ENCODE data around the gene ST6GAL2. TPM values are rescaled to one million over a fixed set of nuclear protein-coding genes. Genes with fewer than 3 reads are reported as not detected.

Gene ST6GAL2
- total RNA-seq, 1 experiment from 2014 or later = not detected

DNA sequence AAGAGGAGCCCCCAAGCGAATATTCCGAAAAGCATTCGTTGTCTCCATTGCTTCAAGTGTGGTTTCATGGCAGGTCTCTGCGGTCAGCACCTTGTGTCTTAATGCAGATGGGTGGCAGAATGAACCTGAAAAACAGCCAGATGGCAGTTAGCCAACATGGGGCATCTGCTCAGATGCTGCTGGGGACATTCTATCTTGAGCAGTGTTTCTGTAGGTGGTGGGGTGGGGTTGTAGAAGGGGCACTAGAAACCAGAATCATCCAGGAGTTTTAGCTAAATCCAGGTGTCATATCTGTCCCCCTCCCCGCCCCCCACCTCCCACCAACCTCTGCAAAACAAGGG is 42.1 kb downstream of the ST6GAL2 start:
- Histone ChIP-seq H3K4me2 (no peak overlapping the region), H3K4me1 (replicated peaks; ENCODE audit: insufficient read depth) (no peaks in the 10 kb centered on the region), H3K79me2 (ENCODE audit: low read depth) (no peaks in the 10 kb centered on the region), H3K9me2 (ENCODE audit: insufficient read depth) (no peaks in the 10 kb centered on the region), H3F3A (ENCODE audit: insufficient read depth, low read depth) (no peaks in the 10 kb centered on the region), H3K27ac (no peak overlapping the region), H3K9me3 (ENCODE audit: insufficient read depth, low read depth) (no peaks in the 10 kb centered on the region), H2AFZ (no peak overlapping the region), H4K20me1 (ENCODE audit: insufficient read depth) (no peaks in the 10 kb centered on the region), H3K4me3 (no peak overlapping the region), H3K36me3 (ENCODE audit: low read depth) (no peaks in the 10 kb centered on the region), H3K27me3 (ENCODE audit: insufficient read depth, low read depth) (peaks cover 25% of the 10 kb centered on the region)
- TF ChIP-seq, protein P1, sequence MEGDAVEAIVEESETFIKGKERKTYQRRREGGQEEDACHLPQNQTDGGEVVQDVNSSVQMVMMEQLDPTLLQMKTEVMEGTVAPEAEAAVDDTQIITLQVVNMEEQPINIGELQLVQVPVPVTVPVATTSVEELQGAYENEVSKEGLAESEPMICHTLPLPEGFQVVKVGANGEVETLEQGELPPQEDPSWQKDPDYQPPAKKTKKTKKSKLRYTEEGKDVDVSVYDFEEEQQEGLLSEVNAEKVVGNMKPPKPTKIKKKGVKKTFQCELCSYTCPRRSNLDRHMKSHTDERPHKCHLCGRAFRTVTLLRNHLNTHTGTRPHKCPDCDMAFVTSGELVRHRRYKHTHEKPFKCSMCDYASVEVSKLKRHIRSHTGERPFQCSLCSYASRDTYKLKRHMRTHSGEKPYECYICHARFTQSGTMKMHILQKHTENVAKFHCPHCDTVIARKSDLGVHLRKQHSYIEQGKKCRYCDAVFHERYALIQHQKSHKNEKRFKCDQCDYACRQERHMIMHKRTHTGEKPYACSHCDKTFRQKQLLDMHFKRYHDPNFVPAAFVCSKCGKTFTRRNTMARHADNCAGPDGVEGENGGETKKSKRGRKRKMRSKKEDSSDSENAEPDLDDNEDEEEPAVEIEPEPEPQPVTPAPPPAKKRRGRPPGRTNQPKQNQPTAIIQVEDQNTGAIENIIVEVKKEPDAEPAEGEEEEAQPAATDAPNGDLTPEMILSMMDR (conservative IDR thresholded peaks at IDR 0.05) = no peak
- TF ChIP-seq EZH2 (IDR thresholded peaks at IDR 0.05; ENCODE audit: low read depth) = no peak
- BruUV-seq (replicated peaks) = no TSS peak
- ChIA-PET POLR2A (ENCODE audit: unreplicated experiment) (no interaction called here), CTCF (no interaction called here)
- no peak for DNase-seq
- intact Hi-C loops (cut with micrococcal nuclease; ENCODE audit: unreplicated experiment) = no loop called here

DNA sequence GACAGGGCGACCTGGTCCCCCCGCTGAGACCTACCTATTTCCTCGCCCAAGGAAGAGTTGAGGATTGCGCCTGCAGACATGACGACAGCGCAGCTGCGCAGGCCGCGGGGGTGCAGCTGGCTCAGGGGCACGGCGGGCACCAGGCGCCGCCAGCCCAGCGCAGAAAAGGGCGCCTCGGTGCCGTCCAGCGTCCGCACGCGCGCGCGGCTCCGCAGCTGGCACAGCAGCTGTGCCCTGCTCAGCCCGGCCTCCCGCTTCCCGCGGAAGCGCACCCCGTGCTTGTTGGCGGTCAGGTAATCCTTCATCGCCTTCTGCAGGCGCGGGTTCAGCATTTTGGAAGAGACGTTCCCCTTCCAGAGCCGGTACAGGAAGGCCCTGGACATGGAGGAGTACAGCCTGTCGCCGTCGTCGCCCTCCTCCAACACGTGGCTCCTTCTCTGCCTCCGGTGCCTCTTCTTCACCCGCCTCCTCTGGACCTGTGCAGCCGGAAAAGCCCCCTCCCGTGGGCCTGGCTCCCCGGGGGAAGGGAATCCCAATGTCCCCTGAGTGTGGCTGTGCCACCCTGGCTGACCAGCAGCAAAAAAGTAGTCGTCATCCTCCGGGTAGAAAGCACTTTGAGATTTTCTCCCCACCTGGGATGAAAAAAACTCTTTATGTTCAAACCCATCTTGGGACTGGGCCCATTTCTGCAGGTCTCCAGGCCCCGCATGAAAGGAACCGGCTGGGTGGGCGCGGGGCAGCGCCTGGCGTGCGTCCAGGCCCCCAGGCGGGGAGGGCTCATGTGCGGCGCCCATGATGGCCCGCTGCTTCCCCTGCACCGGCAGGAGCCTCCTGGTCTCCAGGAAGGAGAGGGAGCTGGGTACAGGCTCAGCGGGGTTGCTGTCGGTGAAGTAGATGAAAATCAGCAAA is 42.7 kb downstream of the ST6GAL2 start:
- no peak for TF ChIP-seq EZH2 (IDR thresholded peaks at IDR 0.05; ENCODE audit: low read depth)
- TF ChIP-seq, protein P1 (conservative IDR thresholded peaks at IDR 0.05) = no peak

DNA sequence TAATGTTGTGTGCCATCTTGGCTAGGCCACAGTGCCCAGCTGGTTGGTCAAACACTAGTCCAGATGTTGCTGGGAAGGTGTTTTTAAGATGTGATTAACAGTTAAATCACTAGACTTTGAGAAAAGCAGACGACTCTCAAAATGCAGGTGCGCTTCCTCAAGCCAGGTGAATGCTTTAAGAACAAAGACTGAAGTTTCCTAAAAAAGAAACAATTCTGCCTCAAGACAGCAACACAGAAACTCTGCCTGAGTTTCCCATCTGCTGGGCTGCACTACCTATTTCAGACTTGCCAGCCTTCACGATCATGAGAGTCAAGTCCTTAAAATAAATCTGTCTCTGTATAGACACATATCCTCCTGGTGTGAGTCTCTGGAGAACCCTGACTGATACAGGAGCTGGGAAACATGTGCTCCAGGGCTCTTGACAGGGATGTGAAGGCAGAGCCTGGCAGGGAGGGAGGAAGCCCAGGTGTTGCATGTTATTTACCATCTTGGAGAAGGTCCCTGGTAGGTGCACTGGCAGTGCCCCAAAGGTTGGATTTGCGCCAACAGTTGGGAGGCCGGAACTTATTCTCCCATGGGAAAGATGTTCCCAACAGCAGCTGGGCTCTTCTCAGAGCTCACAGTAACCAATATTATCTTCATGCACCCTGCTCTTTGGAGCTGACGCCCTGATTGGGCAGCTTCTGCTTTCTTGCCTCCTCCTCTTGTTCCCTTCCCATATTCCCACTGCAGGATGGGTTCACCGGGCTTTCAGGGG is 43.9 kb downstream of the ST6GAL2 start:
- Histone ChIP-seq H3K9me3 (ENCODE audit: insufficient read depth, low read depth) (no peaks in the 10 kb centered on the region), H3K79me2 (ENCODE audit: low read depth) (no peaks in the 10 kb centered on the region), H3K9me2 (ENCODE audit: insufficient read depth) (no peaks in the 10 kb centered on the region), H3K27ac (no peak overlapping the region), H3K4me1 (replicated peaks; ENCODE audit: insufficient read depth) (no peaks in the 10 kb centered on the region), H3K4me2 (no peak overlapping the region), H3K36me3 (ENCODE audit: low read depth) (no peaks in the 10 kb centered on the region), H2AFZ (no peak overlapping the region), H3F3A (ENCODE audit: insufficient read depth, low read depth) (no peaks in the 10 kb centered on the region), H4K20me1 (ENCODE audit: insufficient read depth) (no peaks in the 10 kb centered on the region), H3K27me3 (ENCODE audit: insufficient read depth, low read depth) (peaks cover 19% of the 10 kb centered on the region), H3K4me3 (no peak overlapping the region)
- intact Hi-C loops (cut with micrococcal nuclease; ENCODE audit: unreplicated experiment) = no loop called here
- BruUV-seq (replicated peaks) = no TSS peak
- CTCF ChIA-PET = no interaction called here
- no peak for DNase-seq
- POLR2A ChIA-PET (ENCODE audit: unreplicated experiment) = no interaction called here
- TF ChIP-seq, protein P1 (conservative IDR thresholded peaks at IDR 0.05) = no peak
- TF ChIP-seq EZH2 (IDR thresholded peaks at IDR 0.05; ENCODE audit: low read depth) = no peak

More for the DNA sequence above, 42.7 kb downstream of the ST6GAL2 start:
- BruUV-seq (replicated peaks) = no TSS peak
- Histone ChIP-seq H4K20me1 (ENCODE audit: insufficient read depth) (no peaks in the 10 kb centered on the region), H3K27ac (no peak overlapping the region), H3K4me3 (no peak overlapping the region), H3K27me3 (ENCODE audit: insufficient read depth, low read depth) (peaks cover 23% of the 10 kb centered on the region), H3K4me1 (replicated peaks; ENCODE audit: insufficient read depth) (no peaks in the 10 kb centered on the region), H3K36me3 (ENCODE audit: low read depth) (no peaks in the 10 kb centered on the region), H3K79me2 (ENCODE audit: low read depth) (no peaks in the 10 kb centered on the region), H3K4me2 (no peak overlapping the region), H3K9me3 (ENCODE audit: insufficient read depth, low read depth) (no peaks in the 10 kb centered on the region), H3F3A (ENCODE audit: insufficient read depth, low read depth) (no peaks in the 10 kb centered on the region), H3K9me2 (ENCODE audit: insufficient read depth) (no peaks in the 10 kb centered on the region), H2AFZ (no peak overlapping the region)
- DNase-seq = no peak
- intact Hi-C loops (cut with micrococcal nuclease; ENCODE audit: unreplicated experiment) = no loop called here
- CTCF ChIA-PET = no interaction called here
- POLR2A ChIA-PET (ENCODE audit: unreplicated experiment) = no interaction called here
